Measurements from ENCODE around the gene DBF4B.
"Not testable (repeated sequence)": the region's sequence is repeated elsewhere in the genome, so short reads cannot be mapped to it uniquely, and the experiment has no call there.

The DBF4B gene, protein sequence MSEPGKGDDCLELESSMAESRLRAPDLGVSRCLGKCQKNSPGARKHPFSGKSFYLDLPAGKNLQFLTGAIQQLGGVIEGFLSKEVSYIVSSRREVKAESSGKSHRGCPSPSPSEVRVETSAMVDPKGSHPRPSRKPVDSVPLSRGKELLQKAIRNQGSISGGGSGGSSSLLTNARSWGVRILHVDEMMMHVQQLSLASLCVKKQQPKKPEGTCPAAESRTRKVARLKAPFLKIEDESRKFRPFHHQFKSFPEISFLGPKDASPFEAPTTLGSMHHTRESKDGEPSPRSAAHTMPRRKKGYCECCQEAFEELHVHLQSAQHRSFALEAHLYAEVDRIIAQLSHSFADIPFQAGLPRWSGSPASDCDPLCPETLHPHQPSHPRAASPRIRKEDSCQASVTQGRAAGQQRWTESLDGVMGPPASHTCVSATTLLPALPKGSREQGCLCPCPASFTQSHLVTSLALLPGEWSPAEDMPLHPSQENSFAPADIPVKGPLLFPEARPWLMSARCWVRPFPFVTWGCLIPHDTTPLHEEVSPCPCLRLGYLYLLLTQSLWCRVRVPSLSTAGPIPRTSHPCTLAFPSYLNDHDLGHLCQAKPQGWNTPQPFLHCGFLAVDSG

DNA sequence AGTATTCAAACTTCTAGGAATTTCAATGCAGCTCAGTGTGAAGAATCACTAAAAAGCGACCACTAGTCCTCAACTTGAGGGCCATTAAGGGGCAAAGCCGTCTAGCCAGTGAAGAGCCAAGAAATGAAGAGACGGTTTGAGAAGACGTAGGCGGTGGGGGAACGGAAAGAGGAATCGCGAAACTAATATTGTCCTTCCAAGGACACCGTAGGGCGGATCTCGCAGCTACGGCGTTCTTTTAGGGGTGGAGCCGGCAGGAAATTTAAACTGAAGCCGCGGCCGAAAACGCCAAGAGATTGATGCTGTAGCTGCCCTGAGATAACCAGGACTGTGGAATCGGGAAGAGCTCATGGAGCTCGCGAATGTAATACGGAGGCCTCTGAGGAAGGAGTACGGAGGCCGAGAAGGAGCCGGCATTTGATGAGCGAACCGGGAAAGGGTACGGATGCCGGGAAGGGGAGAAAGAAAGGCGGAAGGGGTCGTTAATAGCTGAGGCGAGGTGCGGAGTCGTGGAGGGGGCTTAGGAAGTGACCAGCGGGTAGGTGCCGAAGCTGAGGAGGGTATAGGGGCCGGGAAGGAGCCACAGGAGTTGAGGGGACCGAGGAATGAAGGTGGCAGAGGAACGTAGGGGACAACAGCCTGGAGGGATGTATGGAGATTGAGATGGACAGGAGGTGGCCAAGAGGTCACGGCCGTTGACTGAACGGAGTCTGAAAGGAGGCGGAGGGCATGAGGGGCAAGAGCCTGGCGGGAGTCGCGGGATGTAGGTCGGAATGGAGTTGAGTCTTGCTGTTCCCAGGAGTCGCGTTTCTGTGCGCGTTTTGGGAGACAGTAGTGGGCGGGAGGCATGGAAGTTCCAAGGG lies at the start of gene DBF4B:
Gene DBF4B (plus strand): TSS at position 265 of the 863 bp plus-strand sequence. CDS start 156 bp downstream, at position 421.
- DNase-seq, result peak; percentile 89

DNA sequence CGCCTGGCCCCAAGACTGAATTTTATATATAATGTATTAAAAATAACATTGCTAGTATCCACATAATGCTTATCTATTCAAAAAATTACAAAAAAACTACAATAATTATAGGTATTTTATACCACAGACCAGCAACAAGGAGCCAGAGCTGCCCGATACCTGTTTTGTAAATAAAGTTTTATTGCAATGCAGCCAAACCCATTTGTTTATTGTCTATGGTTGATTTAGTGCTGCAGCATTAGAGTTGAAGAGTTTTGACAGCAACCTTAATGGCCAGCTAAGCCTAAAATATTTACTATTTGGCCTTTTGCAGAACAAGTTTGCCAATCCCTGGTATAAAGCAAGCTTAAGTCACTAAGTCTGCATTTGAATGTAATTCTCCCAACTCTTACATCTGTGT lies 46.6 kb upstream of the DBF4B start:
- no peak for DNase-seq

DNA sequence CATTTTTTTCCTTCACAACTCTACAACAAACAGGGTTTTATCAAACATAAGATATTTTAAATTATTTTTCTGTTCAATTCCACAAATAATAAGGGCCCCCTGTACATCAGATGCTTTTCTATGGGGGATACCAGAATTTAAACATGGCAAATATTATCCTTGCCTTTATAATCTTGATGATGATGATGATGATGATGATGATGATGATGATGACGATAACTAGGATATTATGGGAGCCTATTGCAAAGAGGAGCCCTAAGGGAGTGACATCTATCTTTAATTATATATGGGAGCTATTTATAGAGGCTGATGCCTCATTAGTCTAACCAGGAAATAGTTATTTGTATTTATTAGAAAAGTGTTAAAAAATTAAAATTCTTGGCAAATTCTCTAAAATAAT lies 45.4 kb upstream of the DBF4B start:
- DNase-seq, result no peak

DNA sequence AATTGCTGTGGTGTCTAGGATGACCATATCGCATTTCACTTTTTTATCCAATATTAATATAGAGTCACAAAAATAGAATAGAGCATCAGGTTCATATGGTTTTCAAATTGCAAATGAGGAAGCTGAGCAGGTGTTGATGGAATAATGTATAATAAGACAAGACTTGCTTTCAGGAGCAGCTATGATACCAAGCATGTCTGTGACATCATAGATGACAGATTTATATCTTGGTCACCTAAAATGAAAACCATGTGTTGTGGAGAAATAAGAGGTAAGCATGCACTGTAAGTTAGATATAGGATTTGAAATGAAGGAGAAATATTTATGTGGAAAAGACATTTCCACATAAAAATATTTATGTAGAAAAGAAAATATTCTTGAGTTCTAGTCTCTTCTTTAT lies 43.6 kb upstream of the DBF4B start:
- DNase-seq, result no peak

DNA sequence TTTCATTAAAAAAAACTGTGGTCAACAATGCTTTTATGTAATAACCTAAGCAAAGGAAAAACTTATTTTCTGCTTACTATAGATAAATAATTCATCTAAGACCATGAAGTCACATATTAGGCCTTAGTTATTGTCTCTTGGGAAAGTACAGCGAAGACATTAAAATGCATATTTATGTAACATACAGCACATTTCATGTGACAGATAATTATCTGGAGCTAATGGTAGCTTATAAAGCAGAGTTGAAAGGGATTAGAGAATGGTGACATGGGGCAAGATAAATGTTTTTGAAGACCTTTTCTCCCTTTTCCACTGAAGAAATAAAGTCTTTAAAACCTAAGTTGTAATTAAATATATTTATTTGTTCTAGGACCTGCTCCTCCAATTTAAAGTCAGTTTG lies 42.5 kb upstream of the DBF4B start:
- no peak for DNase-seq

DNA sequence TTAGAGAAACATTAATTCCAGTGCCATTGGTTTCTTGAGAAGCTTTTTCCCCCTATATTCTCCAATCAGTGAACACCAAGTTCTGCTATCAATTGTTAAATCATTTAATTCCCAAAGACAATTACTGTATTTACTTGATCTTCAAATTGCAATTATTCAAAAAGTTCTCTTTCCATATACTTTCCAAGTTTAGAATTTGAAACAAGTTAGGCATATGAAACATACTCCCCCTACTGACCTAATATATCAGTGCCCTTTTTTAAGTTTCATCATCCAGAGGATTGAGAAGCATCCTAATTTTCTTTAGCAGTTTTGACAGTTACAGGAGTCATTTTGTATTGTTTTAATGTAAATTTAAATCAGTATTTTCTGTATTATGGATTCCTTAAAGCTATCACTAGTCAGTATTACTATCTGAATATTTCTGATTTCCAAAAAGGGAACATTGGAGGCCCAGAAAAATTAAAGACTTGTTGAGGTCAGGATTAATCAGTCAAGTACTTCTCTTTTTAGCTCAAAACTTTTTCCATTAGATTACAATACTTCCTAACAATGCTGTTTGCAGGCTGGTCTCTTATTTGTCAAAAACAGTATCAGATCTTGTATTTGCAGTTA lies 35.9 kb upstream of the DBF4B start:
- DNase-seq, result no peak

DNA sequence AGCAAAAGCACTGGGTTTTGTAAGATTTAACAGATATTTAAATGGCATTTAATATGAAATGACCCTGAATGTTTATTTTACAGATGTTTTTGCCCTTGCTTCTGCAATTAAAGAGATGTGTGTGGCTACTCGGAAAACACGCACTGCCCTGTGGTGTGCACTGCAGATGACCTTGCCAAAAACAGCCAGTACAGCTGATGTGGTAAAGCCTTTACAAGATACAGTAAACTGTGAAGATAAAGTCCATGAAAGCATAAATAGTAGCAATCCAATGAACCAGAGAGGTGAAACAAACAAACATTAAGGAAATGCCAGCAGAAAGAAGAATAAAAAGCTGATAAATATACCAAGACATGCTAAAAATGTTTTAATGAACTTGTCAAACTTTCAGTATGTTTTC lies 34.6 kb upstream of the DBF4B start:
- no peak for DNase-seq

DNA sequence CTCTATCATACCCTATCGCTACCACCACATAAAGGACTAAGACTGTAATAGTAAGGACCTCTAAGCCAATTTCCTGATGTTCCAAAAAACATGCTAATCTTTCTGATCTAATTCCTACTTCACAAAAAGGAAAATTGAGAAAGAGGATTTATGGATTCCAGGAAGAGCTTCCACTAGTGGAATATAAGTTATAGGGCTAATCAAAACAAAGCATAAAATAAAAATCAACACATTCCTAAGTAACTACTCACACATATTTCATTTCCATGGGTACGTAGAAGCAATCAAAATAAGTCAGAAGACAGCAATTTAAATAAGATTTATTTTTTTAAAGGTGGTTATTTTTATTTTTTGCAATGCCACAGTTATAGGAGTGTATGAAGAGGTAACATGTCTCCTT lies 31.3 kb upstream of the DBF4B start:
- DNase-seq, result no peak

DNA sequence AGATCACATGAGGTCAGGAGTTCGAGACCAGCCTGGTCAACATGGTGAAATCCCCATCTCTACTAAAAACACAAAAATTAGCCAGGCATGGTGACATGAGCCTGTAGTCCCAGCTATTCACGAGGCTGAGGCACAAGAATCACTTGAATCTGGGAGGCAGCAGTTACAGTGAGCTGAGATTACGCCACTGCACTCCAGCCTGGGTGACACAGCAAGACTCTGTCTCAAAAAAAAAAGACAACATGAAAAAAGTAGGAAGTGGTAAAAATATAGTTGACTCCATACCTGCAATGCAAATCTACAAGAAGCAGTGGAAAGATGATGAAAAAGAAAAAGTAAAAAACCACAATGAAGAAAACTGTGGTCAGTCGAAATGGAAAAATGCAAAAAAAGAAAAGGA lies 25.2 kb upstream of the DBF4B start:
- DNase-seq, result not testable (repeated sequence)

DNA sequence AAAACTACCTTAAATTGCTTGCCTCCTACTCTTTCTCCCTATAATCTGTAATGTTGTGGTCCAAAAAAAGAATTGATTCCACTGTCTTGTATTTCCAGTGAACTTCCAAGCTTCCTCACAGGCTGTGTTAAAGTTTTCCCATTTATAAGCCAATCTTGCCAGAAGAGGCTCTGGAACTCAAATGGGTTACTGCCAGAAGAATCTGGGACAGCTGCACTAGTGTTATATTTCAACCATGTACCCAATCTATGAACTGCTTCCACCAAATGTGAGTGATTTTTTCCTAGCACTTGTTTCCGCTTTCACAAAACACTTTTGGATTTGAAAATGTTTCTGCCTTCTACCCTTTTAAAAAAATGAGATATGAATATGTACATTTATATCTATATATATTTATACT lies 20.7 kb upstream of the DBF4B start:
- no peak for DNase-seq

DNA sequence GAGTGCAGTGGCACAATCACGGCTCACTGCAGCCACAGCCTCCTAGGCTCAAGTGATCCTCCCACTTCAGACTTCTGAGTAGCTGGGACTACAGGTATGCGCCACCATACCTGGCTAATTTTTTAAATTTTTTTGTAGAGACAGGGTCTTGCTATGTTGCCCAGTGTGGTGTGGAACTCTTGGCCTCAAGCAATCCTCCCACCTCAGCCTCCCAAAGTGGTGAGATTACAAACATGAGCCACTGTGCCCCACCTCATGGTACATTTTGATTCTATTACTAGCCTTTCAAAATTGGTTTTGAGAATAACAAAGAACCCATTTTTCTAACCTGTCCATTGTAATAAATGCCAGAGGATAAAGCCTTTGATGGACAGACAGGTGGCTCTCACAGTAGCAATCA lies 20.3 kb upstream of the DBF4B start:
- DNase-seq, result no peak

DNA sequence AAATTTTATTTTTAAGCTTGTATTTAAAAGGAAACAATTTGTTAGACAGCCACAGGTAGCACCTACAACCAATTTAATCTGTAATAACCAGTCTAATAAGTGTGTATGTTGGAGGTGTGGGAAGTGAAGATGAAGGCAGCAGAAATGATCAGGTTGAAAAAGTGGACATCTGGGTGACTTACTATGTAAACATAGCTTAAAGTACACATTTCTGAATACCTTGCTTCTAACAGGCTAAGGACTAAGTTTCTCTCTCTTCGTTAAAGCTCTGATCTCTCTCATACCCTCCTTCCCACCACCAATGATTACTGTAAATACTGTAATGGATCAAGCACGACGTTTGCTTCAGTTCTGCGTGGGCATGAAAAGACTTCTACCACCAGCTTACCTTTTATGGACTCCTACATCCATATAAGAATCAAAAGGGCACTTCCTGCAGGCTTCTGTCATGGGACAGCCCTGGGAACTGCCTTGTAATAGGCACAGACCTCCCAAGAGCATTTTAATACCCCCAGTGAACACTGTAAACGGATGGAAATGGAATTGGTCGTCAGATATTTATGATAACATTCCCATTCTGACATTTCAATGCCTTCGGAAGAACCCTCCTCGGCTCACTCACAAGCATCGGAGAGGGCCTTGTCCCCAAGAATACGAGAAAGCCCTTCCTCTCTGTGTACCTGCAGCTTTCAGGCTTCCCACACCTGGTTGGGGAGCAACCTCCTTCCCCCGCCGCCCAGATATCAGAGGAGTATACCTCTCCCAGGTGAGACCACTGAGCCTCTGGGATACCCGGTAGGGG lies 19.6 kb upstream of the DBF4B start:
- no peak for DNase-seq

DNA sequence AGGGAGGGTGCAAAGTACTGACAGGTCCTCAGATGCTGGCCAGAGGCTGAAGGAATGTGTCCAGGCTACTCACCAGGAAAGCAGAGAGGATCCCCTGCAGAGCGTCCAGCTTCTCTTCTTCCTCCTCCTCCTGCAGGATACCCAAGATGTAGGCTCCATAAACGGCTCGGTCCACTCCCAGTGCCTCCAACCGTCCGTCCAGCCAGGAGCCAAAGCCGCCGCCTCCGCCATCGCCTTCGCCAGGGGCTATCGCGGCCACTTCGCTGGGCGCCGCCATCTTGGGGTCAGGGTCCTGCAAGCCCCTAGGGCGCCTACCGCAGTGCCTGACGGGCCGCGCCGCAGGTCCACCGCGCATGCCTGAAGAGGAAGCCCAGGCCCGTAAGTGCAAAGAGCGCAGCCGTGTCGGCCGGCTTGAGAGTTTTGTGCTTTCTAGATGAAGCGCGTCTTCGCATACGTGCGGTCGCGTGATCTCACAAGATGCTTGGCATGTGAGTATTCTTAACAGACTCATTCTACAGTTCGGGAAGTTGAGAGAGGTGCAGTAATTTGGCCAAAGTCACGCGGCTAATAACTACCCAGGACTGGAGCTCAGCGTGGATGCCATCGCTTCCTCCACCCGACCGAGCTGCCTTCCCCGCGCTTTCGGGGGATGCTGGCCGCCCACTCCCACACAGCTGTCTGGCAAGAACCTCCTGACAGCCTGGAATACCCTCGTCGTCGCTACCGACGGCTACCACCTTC lies 18.8 kb upstream of the DBF4B start, which contains the start of gene CCDC43:
Gene CCDC43 (minus strand): TSS at position 300 of the 741 bp plus-strand sequence. CDS start 23 bp downstream, at position 277.
- DNase-seq, result peak; percentile 98

DNA sequence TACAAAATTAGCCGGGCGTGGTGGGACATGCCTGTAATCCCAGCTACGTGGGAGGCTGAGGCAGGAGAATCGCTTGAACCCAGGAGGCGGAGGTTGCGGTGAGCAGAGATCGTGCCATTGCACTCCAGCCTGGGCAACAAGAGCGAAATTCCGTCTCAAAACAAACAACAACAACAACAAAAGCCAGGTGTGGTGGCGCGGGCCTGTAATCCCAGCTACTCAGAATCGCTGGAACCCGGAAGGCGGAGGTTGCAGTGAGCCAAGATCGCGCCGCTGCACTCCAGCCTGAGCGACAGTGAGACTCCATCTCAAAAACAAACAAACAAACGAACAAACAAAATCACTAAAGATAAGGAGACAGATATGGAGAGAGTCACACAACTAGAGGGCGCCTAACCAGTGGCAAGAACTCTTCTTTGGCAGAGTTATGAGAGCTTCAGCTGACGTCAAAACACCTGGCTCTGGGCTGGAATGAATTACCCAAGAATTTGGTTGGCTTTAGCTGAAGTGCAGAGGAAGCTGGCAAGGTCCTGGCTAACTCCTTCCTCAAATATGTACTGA lies 17.6 kb upstream of the DBF4B start:
- DNase-seq, result not testable (repeated sequence)

DNA sequence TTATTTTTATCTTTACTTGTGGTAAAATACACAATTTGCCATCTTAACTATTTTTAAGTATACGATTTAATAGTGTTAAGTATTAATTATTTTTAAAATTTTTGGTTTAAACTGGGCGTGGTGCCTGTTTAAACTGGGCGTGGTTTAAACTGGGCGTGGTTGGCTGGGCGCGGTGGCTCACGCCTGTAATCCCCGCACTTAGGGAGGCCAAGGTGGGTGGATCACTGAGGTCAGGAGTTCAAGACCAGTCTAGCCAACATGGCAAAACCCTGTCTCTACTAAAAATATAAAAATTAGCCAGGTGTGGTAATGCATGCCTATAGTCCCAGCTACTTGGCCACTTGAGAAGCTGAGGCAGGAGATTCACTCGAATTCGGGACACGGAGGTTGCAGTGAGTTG lies 14.9 kb upstream of the DBF4B start:
- DNase-seq, result no peak

DNA sequence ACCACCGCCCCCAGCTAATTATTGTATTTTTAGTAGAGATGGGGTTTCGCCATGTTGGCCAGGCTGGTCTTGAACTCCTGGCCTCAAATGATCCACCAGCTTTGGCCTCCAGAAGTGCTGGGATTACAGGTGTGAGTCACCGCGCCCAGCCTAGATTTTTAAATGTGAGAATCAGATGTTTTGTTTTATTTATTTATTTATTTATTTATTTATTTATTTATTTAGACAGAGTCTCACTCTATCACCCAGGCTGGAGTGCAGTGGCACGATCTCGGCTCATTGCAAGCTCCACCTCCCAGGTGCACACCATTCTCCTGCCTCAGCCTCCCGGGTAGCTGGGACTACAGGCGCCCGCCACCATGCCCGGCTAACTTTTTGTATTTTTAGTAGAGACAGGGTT lies 8.2 kb upstream of the DBF4B start:
- DNase-seq, result not testable (repeated sequence)

DNA sequence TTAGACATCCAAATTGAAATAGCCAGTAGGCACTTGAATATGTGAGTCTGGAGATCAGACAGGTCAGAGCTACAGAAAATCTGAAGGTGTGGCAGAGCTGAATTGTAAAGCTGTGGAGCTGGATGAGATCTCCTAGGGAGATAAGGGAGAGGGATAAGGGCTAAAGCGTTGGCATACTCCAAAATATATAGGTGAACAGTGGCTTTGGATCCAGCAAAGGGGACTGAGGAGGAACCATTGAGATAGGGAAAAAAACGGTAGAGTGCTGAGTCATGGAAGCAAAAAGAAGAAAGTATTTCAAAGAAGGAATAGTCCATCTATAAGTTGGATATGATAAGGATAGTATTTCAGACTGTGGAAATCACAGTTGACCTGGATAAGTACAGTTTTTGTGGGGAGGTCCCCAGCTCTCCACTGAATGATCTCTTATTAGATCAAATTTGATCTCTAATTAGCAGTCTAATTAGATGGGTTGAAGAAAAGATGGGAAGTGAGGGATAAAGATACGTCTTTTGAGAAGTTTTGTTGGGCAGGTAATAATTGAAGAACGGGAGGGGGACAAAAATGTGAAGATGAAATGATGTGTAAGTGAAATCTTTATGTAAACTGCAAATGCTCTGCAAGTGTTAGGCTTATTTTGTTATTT lies 587 bp upstream of the DBF4B start:
- DNase-seq, result no peak

DNA sequence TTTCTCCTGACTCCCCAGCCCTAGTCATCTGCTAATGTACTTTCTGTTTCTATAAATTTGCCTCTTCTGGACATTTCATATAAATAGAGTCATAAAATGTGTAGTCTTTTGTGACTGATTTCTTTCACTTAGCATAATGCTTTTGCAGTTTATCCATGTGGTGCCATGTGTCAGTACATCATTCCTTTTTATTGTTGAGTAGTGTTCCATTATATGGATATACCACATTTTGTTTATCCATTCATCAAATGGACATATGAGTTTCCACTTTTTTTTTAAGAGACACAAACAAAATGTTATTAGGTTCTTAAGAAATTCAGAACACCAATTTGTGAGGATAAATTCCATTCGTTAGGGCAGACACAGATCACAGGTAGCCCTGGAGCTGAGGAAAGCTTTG lies 11.0 kb downstream of the DBF4B start:
- no peak for DNase-seq

DNA sequence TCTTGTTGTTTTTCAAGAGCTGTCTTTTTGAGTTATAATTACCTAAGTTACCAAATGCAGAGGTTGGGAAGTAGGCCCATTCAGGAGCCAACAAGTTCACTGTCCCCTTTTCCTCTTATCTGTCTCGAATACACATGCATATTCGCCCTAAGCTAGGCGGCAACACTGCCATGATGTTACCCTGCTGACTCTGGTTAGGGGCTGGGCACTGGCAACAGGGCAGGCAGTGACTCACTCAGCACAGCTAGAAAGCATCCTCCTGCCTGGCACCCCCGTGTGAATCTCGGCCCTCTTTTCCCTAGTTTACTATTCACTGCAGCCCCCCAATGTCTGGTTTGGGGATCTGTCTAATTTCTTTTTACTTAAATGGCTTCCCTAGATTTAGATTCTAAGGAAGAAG lies 13.8 kb downstream of the DBF4B start:
- DNase-seq, result no peak

DNA sequence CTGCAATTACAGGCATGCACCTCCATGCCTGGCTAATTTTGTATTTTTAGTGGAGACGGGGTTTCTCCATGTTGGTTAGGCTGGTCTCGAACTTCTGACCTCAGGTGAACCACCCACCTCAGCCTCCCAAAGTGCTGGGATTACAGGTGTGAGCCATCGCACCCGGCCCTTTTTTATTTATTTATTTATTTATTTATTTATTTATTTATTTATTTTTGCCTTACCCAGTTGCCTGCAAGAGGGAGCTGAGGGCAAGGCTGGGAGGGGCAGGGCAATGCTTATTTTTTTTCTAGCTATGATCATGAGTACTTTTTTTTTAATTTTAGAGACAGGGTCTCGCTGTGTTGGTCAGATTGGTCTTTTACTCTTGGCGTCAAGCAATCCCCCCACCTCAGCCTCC lies 17.7 kb downstream of the DBF4B start:
- not testable (repeated sequence) for DNase-seq

DNA sequence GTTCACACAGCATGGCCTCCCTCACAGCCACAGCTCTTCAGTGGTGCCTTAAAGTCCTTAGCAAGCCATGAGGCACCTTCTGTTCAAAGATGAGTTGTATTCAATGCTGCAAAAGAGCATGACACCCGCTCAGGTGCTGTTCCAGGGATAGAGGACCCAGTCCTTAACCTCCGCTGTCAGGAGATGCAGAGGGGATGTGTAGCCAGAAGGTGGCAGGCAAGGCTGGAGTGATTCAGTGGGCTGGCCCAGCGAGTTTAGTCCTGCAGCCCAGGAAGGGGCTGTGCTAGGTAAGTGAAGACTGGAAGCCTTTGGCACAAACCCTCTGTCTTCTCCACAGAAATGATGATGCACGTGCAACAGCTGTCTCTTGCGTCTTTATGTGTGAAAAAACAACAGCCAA lies 25.3 kb downstream of the DBF4B start:
- no peak for DNase-seq
